GM21515 (cell line): ENCODE measurements around the gene SH2B2.
"Not testable (repeated sequence)": the region's sequence is repeated elsewhere in the genome, so short reads cannot be mapped to it uniquely, and the experiment has no call there.

Source experiments
- ATAC-seq: cut with Tn5 transposase; IDR thresholded peaks from one replicate; pipeline ENCODE4 v1.9.1; 2021; ENCODE audit not compliant: unreplicated experiment

Gene SH2B2

GRCh38 chr7:102327183-102327582 lies 40.5 kb downstream of the SH2B2 start:
- ATAC-seq: not testable (repeated sequence)

DNA sequence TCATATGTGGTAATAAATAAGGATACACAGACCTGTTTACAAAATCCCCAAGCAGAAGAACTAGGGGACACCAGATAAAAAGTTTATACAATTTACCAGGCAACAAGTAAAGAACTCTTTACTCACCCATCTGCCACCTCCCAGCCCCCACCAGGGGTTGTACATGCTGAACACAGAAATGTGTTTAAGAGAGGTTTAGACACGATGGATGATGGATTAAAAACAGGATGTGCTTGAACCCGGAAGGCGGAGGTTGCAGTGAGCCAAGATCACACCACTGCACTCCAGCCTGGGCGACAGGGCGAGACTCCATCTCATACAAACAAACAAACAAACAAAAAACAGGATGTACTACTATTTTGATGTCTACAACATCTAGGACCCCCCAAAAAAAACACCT lies 42.2 kb downstream of the SH2B2 start:
- ATAC-seq: not testable (repeated sequence)

DNA sequence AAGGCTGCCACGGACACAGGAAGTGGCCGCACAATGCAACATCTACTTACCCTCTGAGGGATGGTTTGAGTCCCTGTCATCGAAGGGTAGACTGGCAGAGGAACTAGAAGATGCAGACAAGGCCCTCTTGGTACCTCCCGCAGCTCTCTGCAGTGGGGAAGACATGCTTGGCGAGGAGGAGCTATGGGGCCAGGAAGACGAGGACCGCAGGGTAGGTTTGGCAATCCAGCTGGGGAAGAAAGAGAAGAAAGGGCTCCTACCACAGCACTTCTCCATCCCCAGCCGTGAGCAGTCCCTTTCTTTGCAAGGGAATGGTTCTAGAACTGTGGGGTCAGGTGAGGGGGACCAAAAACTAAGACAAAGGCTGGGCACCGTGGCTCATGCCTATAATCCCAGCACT lies 42.7 kb downstream of the SH2B2 start:
- not testable (repeated sequence) for ATAC-seq

DNA sequence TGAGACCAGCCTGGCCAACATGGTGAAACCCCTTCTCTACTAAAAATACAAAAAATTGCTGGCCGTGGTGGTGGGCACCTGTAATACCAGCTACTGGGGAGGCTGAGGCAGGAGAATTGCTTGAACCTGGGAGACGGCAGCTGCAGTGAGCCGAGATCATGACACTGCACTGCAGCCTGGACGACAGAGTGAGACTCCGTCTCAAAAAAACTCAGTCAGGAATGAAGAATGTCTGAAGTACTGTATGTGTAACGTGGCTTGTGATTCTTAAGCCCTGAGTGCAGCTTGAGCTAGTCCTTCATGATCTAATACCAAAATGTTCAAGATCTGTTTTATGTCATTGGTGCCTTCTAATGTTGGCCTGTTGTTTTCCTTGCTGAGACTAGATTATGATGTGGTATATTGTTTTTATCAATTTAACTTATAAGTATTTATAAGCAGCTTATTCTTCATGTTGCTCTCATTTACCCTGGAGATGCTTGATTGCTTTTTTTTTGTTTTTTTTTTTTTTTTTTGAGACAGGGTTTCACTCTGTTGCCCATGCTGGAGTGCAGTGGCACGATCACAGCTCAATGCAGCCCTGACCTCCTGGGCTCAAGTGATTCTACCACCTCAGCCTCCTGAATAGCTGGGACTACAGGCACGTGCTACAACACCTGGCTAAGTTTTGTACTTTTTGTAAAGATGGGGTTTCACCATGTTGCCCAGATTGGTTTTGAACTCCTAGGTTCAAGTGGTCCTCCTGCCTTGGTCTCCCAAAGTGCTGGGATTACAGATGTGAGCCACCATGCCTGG lies 44.2 kb downstream of the SH2B2 start:
- not testable (repeated sequence) for ATAC-seq

DNA sequence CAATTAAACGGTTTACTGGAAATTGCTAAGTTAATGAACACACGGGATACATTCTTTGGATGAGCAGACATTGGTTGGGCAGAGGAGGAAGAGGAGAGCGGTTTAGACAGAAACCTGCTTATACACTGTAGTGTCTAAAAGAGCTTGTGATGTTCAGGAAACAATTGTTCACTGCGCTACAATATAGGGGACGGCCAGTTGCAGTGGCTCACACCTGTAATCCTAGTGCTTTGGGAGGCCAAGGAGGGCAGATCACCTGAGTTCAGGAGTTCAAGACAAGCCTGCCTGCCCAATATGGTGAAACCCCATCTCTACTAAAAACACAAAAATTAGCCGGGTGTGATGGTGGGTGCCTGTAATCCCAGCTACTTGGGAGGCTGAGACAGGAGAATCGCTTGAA lies 48.9 kb downstream of the SH2B2 start:
- ATAC-seq: not testable (repeated sequence)

DNA sequence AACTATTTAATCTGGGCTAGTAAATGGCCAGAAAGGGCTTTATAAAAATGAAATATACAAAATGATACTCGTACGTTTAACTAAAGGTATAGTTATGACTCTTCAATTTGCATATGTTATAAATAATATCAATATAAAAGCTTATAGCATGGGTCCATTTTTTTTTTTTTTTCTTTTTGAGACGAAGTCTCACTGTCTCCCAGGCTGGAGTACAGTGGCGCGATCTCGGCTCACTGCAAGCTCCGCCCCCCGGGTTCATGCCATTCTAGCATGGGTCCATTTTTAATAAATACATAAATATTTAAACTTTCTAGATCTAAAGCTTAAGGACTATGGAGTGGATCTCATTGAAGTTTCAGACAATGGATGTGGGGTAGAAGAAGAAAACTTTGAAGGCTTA lies 50.3 kb downstream of the SH2B2 start:
- ATAC-seq: not testable (repeated sequence)

GRCh38 chr7:102337420-102337819 lies 50.8 kb downstream of the SH2B2 start:
- not testable (repeated sequence) for ATAC-seq

DNA sequence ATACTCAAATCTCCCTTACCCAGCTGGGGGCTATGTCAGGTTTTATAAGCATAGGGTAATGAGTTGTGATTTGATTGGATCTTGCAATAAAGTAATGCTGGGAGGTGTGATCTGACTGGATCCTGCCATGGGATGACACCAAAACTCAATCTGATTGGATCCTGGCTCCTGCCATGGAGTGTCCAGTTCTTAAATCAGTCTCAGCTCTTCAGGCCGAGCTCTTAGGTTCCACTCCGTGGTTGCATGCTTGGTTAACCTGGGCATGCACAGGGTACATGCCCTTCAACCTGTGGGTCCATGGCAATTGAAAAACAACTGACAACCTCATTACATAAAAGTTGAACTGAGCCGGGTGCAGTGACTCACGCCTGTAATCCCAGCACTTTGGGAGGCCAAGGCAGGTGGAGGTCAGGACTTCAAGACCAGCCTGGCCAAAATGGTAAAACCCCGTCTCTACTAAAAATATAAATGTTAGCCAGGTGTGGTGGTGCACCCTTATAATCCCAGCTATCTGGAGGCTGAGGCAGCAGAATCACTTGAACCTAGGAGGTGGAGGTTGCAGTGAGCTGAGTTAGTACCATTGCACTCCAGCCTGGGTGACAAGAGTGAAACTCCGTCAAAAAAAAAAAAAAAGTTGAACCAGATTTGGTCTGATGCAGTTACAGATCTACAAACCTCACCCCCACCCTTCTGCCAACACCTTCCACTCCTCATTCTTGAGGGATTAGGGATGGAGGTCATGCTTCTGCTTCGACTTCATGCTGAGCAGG lies 54.1 kb downstream of the SH2B2 start:
- not testable (repeated sequence) for ATAC-seq

DNA sequence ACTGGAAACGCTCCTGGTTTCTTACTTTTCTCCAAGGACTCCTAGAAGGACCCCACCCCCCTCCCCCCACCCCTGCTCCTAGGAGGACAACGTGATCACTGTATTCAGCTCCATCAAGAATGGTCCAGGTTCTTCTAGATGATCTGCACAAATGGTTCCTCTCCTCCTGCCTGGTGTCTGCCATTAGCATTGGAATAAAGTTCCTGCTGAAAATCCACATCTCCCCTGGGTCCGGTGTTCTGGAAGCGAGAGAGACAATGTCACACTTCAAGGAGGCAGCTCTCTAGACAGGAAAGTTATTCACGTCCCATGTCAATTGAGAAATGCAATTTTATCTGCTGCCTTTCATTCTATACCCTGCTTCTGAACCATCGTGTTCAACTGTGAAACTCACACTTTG lies 60.3 kb downstream of the SH2B2 start:
- not testable (repeated sequence) for ATAC-seq

- not testable (repeated sequence) for ATAC-seq
Measured at GRCh38 chr7:102356344-102356743, 69.7 kb downstream of the SH2B2 start, which contains the start of gene SPDYE6. Gene SPDYE6 (minus strand): TSS chr7:102356444. CDS start chr7:102356023, 421 bp downstream.

GRCh38 chr7:102363549-102364393 lies 77.1 kb downstream of the SH2B2 start:
- ATAC-seq: peak; percentile 98

DNA sequence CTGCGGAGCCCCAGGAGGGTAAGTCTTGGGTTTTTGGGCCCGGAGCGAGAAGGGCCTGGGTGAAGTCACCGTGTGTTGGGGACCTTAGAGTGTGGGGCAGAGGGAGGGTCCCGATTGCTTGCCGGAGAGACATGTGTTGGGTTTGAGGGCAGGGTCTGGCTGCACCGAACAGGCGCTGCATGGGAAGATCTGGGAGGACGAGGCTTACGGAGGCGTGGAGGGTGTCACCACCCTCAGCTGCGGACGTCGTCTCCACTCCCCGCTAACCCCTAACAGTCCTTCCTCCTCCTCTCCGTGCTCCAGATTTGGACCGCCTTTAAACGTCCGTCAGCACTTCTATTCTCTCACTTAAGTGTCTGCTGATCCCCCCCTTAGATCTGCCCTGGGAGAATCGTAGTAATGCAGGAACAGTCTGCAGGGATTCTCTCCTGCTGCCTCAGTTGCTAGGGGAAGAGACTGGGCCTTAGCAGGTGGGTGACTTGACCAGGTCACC lies 77.8 kb downstream of the SH2B2 start:
- not testable (repeated sequence) for ATAC-seq

DNA sequence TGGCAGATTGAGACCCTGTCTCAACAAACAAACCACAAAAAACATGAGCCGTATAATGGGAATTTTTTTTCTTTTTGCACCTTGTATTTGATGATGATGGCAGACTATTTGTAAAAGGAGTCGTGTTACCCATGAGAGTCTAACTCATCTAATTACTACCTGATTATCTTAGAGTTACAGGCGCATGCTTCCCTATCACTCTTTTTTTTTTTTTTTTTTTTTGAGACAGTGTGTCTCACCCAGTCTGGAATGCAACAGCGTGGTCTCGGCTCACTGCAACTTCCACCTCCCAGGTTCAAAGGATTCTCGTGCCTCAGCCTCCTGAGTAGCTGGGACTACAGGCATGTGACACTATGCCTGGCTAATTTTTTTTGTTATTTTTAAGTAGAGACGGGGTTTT lies 78.7 kb downstream of the SH2B2 start:
- not testable (repeated sequence) for ATAC-seq

DNA sequence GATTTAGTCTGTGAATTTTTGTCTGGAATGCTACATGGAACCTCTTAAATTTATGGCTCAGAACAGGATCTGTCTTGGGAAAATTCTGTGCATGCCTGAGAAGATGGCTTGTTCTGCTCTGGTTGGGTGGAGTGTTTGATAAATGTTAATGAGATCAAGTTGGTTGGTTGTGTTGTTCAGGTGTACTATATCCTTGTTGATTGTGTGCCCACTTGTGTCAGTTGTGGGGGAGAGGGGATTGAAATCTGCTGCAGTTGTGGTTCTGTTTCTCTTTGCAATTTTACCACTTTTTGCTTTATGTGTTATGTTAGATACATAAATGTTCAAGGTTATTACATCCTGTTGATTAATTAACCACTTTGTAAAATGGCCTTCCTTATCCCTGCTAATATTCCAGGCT lies 83.4 kb downstream of the SH2B2 start:
- ATAC-seq: not testable (repeated sequence)
